Fibroblast of lung (primary cell): ENCODE results near the gene PPARG.

Source experiments
- EZH2 ChIP-seq: IDR thresholded peaks from 2 replicates; pipeline ENCODE4 v1.5.1; 2012; ENCODE audit warnings: low read length, control low read depth, mild to moderate bottlenecking; ENCODE audit errors: missing control alignments
- TF ChIP-seq, protein P1 (sequence below), 2 donors: IDR thresholded peaks in 1 of 2; conservative IDR thresholded peaks in 1 of 2; 1 replicate in 1 of 2; 2 replicates in 1 of 2; pipeline ENCODE4 v1.5.1; 2011 to 2012; ENCODE audit warnings: low read length in 2 of 2, control low read depth in 1 of 2, inconsistent platforms in 1 of 2, low read depth in 1 of 2, mild to moderate bottlenecking in 1 of 2

DNA sequence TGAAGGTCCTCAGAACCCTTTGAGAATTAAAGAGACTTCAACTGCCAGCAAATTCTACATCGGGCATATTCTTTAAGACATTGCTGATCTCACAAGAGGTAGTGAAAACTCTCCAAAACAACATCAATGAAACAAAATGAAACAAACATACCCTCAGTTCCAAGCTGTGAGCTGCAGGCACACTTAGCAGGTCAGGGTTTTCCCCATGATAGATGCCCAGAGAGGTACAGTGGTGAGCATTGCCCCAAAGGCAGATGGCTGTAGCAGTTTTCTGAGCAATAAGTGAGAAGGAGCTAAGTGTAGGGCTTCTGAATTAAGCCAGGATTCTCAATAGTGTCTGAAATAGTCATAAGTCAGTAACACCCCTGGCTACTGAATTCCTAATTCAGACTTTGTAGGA is 99.3 kb downstream of the PPARG start:
- TF ChIP-seq, protein P1, sequence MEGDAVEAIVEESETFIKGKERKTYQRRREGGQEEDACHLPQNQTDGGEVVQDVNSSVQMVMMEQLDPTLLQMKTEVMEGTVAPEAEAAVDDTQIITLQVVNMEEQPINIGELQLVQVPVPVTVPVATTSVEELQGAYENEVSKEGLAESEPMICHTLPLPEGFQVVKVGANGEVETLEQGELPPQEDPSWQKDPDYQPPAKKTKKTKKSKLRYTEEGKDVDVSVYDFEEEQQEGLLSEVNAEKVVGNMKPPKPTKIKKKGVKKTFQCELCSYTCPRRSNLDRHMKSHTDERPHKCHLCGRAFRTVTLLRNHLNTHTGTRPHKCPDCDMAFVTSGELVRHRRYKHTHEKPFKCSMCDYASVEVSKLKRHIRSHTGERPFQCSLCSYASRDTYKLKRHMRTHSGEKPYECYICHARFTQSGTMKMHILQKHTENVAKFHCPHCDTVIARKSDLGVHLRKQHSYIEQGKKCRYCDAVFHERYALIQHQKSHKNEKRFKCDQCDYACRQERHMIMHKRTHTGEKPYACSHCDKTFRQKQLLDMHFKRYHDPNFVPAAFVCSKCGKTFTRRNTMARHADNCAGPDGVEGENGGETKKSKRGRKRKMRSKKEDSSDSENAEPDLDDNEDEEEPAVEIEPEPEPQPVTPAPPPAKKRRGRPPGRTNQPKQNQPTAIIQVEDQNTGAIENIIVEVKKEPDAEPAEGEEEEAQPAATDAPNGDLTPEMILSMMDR (conservative IDR thresholded peaks at IDR 0.05 in 1 of 2, IDR thresholded peaks at IDR 0.05 in 1 of 2; ENCODE audit: low read depth in 1 of 2, low read length in 2 of 2) = no peak
- no peak for TF ChIP-seq EZH2
